Measurements from ENCODE around the gene ZFP30. TPM values are rescaled to one million over a fixed set of nuclear protein-coding genes. Genes with fewer than 3 reads are reported as not detected.
A peak's percentile ranks its signal among the peaks of the same experiment; 100 is the strongest.

ZFP30 gene
- total RNA-seq, 1 experiment from 2014 or later = 7.7 TPM

DNA sequence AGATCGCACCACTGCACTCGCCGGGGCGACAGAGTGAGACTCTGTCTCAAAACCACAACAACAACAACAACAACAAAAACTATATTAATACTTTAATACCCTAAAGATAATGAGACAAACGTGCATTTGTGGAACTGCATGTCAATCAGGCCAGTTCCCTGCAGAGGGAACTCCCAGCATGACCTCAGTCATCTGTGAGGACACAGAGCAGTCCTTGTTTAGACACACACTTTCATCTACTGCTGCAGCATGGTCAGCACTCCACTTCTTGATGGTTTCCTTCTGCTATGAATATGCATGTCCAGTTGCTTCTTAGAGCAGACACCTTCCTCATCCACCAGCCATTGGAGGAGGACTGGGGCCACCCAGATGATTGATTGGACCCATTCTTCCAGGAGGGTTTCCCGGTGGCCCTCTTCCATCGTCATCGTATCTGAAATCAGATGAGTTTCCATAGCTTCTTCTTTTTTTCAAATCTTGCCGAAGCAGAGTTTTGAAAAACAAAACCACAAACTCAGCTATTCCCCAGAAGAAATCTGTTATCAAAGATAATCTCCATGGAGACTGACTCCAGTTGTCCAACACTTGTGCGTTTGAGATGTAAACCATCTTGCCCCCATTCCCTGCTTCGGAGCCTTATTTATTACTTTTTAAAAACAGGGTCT is 37.8 kb upstream of the ZFP30 start:
- H3K4me3 Mint-ChIP-seq = peak overlapping the region; percentile 91
- TF ChIP-seq JAZF1 (CRISPR knock-in tag; IDR thresholded peaks at IDR 0.05) (no peak), FOXK1 (CRISPR knock-in tag; IDR thresholded peaks at IDR 0.05) (no peak), TEAD4 (CRISPR knock-in tag; IDR thresholded peaks at IDR 0.05) (no peak), OVOL2 (CRISPR knock-in tag; IDR thresholded peaks at IDR 0.05; ENCODE audit: borderline replicate concordance) (no peak), SMAD4 (CRISPR knock-in tag; IDR thresholded peaks at IDR 0.05) (no peak), ETV6 (CRISPR knock-in tag; IDR thresholded peaks at IDR 0.05) (no peak), TCF7 (CRISPR knock-in tag; IDR thresholded peaks at IDR 0.05; ENCODE audit: low read depth) (no peak), MXD4 (CRISPR knock-in tag; IDR thresholded peaks at IDR 0.05; ENCODE audit: borderline replicate concordance) (no peak), FOXJ3 (CRISPR knock-in tag; IDR thresholded peaks at IDR 0.05; ENCODE audit: borderline replicate concordance) (no peak), ESRRA (CRISPR knock-in tag; IDR thresholded peaks at IDR 0.05; ENCODE audit: borderline replicate concordance) (no peak), ZNF219 (CRISPR knock-in tag; IDR thresholded peaks at IDR 0.05; ENCODE audit: borderline replicate concordance) (no peak)
- TF ChIP-seq, protein P1, sequence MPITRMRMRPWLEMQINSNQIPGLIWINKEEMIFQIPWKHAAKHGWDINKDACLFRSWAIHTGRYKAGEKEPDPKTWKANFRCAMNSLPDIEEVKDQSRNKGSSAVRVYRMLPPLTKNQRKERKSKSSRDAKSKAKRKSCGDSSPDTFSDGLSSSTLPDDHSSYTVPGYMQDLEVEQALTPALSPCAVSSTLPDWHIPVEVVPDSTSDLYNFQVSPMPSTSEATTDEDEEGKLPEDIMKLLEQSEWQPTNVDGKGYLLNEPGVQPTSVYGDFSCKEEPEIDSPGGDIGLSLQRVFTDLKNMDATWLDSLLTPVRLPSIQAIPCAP (CRISPR knock-in tag; IDR thresholded peaks at IDR 0.05) = no peak
- TF ChIP-seq, protein P2, sequence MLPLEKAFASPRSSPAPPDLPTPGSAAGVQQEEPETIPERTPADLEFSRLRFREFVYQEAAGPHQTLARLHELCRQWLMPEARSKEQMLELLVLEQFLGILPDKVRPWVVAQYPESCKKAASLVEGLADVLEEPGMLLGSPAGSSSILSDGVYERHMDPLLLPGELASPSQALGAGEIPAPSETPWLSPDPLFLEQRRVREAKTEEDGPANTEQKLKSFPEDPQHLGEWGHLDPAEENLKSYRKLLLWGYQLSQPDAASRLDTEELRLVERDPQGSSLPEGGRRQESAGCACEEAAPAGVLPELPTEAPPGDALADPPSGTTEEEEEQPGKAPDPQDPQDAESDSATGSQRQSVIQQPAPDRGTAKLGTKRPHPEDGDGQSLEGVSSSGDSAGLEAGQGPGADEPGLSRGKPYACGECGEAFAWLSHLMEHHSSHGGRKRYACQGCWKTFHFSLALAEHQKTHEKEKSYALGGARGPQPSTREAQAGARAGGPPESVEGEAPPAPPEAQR (CRISPR knock-in tag; IDR thresholded peaks at IDR 0.05) = no peak
- TF ChIP-seq, protein P3, sequence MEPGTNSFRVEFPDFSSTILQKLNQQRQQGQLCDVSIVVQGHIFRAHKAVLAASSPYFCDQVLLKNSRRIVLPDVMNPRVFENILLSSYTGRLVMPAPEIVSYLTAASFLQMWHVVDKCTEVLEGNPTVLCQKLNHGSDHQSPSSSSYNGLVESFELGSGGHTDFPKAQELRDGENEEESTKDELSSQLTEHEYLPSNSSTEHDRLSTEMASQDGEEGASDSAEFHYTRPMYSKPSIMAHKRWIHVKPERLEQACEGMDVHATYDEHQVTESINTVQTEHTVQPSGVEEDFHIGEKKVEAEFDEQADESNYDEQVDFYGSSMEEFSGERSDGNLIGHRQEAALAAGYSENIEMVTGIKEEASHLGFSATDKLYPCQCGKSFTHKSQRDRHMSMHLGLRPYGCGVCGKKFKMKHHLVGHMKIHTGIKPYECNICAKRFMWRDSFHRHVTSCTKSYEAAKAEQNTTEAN (CRISPR knock-in tag; IDR thresholded peaks at IDR 0.05) = no peak
- TF ChIP-seq, protein P4, sequence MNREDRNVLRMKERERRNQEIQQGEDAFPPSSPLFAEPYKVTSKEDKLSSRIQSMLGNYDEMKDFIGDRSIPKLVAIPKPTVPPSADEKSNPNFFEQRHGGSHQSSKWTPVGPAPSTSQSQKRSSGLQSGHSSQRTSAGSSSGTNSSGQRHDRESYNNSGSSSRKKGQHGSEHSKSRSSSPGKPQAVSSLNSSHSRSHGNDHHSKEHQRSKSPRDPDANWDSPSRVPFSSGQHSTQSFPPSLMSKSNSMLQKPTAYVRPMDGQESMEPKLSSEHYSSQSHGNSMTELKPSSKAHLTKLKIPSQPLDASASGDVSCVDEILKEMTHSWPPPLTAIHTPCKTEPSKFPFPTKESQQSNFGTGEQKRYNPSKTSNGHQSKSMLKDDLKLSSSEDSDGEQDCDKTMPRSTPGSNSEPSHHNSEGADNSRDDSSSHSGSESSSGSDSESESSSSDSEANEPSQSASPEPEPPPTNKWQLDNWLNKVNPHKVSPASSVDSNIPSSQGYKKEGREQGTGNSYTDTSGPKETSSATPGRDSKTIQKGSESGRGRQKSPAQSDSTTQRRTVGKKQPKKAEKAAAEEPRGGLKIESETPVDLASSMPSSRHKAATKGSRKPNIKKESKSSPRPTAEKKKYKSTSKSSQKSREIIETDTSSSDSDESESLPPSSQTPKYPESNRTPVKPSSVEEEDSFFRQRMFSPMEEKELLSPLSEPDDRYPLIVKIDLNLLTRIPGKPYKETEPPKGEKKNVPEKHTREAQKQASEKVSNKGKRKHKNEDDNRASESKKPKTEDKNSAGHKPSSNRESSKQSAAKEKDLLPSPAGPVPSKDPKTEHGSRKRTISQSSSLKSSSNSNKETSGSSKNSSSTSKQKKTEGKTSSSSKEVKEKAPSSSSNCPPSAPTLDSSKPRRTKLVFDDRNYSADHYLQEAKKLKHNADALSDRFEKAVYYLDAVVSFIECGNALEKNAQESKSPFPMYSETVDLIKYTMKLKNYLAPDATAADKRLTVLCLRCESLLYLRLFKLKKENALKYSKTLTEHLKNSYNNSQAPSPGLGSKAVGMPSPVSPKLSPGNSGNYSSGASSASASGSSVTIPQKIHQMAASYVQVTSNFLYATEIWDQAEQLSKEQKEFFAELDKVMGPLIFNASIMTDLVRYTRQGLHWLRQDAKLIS (CRISPR knock-in tag; IDR thresholded peaks at IDR 0.05; ENCODE audit: borderline replicate concordance) = no peak
- TF ChIP-seq, protein P5, sequence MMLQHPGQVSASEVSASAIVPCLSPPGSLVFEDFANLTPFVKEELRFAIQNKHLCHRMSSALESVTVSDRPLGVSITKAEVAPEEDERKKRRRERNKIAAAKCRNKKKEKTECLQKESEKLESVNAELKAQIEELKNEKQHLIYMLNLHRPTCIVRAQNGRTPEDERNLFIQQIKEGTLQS (CRISPR knock-in tag; conservative IDR thresholded peaks at IDR 0.05) = no peak
- TF ChIP-seq, protein P6, sequence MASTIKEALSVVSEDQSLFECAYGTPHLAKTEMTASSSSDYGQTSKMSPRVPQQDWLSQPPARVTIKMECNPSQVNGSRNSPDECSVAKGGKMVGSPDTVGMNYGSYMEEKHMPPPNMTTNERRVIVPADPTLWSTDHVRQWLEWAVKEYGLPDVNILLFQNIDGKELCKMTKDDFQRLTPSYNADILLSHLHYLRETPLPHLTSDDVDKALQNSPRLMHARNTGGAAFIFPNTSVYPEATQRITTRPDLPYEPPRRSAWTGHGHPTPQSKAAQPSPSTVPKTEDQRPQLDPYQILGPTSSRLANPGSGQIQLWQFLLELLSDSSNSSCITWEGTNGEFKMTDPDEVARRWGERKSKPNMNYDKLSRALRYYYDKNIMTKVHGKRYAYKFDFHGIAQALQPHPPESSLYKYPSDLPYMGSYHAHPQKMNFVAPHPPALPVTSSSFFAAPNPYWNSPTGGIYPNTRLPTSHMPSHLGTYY (CRISPR knock-in tag; IDR thresholded peaks at IDR 0.05) = no peak
- TF ChIP-seq, protein P7, sequence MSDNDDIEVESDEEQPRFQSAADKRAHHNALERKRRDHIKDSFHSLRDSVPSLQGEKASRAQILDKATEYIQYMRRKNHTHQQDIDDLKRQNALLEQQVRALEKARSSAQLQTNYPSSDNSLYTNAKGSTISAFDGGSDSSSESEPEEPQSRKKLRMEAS (CRISPR knock-in tag; IDR thresholded peaks at IDR 0.05) = no peak
- TF ChIP-seq, protein P8, sequence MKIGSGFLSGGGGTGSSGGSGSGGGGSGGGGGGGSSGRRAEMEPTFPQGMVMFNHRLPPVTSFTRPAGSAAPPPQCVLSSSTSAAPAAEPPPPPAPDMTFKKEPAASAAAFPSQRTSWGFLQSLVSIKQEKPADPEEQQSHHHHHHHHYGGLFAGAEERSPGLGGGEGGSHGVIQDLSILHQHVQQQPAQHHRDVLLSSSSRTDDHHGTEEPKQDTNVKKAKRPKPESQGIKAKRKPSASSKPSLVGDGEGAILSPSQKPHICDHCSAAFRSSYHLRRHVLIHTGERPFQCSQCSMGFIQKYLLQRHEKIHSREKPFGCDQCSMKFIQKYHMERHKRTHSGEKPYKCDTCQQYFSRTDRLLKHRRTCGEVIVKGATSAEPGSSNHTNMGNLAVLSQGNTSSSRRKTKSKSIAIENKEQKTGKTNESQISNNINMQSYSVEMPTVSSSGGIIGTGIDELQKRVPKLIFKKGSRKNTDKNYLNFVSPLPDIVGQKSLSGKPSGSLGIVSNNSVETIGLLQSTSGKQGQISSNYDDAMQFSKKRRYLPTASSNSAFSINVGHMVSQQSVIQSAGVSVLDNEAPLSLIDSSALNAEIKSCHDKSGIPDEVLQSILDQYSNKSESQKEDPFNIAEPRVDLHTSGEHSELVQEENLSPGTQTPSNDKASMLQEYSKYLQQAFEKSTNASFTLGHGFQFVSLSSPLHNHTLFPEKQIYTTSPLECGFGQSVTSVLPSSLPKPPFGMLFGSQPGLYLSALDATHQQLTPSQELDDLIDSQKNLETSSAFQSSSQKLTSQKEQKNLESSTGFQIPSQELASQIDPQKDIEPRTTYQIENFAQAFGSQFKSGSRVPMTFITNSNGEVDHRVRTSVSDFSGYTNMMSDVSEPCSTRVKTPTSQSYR (CRISPR knock-in tag; IDR thresholded peaks at IDR 0.05) = no peak
- TF ChIP-seq, protein P9, sequence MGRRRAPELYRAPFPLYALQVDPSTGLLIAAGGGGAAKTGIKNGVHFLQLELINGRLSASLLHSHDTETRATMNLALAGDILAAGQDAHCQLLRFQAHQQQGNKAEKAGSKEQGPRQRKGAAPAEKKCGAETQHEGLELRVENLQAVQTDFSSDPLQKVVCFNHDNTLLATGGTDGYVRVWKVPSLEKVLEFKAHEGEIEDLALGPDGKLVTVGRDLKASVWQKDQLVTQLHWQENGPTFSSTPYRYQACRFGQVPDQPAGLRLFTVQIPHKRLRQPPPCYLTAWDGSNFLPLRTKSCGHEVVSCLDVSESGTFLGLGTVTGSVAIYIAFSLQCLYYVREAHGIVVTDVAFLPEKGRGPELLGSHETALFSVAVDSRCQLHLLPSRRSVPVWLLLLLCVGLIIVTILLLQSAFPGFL (CRISPR knock-in tag; IDR thresholded peaks at IDR 0.05; ENCODE audit: borderline replicate concordance) = no peak
- peaks cover 15% of the 10 kb centered on the region for H3K36me3 Mint-ChIP-seq
- ChIA-PET CTCF (interaction anchor here (0.9 to 1.6 kb wide), 2 partner anchors 27 to 33 kb away, joined by 3 to 7 read pairs; partner anchors contain the start of gene ZNF607), POLR2A (interaction anchor here (1.0 kb wide), 1 partner anchor 209 kb away, joined by 3 read pairs; no protein-coding TSS in a partner anchor)
- H3K9me3 Mint-ChIP-seq = no peaks in the 10 kb centered on the region
- H3K27me3 Mint-ChIP-seq (ENCODE audit: low read depth) = peaks cover 79% of the 10 kb centered on the region
- no peak overlapping the region for H3K27ac Mint-ChIP-seq
- H3K4me1 Mint-ChIP-seq = peaks cover 15% of the 10 kb centered on the region
- DNase-seq (ENCODE audit: low spot score) (no peak), ATAC-seq (no peak)

All from WTC11 (cell line).